ENCODE data around the gene NFRKB.
A peak's percentile ranks its signal among the peaks of the same experiment; 100 is the strongest.

The NFRKB gene

DNA sequence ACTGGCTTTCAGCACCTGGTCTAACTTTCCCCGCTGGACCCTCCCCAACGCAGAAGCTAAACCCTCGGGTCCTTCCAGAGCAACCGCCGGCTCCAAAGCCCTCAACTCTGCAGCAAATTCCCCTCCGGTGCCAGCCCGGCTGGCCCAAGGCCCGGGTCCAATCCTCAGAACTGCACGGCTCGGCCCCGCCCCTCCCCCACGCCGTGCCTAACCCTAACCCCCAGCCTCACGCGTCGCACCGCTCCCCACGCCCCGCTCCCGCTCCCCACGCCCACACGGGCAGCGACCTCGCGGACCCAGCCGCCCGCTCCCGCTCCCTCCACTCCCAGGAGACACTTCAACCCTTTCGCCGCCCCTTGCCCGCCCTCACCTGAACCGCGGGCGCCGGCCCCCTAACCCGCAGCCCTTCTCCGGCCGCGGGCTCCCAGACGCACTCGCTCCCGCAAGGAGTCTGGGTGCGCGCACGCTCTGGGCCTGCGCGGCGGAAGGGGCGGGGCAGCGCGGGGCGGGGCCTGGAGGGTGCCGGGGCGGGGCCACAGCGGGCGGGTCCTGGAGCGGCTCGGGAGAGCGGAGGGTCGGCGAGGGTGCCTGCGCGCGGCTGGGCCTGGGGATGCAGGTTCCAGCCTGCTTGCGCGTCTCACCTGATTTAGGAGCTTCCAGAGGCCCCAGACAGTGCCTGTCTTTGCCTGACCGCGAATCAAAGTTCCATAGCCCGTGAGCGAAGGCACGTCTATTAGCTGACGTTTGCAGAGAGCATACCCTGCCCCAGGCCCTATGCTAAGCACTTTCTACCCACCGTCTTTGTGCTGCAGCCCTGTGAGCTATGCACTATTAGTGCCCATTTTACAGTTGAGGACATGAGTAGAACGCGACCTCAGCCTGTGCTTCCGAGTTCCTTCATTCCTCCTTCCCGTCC, at the start of gene NFRKB:
Gene NFRKB (minus strand): TSS at position 453 of the 916 bp plus-strand sequence. CDS start 2,729 bp downstream, outside the sequence.
- DNase-seq: peak; percentile 79

DNA sequence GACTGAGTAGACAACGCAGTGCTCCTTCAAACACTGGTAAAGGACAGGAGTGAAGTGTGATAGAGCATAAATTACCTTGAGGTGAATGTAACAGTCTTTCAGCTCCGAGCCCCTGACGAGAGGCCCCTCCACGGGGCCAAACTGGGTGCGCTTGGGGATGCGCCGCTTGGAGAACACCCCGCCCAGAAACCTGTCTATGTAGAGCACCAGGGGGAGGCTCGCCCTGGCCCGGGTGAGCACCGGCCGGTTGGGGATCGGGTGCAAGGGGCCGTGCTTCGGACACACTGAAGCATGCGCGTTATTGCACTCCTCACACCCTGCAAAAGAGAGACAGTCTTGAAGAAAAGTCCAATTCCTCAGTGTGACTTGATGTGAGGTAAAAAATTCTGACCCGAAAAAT, 49.3 kb upstream of the NFRKB start:
- no peak for DNase-seq

DNA sequence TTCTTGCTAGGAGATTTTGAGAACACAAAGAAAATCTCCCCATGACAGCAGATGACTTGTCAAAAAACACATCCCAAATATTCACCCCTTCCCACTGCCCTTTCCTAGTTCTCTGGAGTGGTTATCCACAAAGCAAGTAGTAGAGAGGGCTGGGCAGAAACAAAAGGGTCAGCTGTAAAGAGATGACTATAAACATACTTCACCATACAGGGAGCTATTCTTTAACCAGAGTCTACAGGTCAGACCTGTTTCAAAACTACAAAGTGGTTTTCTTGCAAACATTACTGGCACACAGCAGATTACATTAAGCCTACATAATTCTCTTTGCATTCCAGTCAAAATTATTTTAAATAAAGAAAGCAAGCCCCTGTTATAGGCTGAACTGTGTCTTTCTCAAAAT, 47.7 kb upstream of the NFRKB start:
- DNase-seq: no peak

DNA sequence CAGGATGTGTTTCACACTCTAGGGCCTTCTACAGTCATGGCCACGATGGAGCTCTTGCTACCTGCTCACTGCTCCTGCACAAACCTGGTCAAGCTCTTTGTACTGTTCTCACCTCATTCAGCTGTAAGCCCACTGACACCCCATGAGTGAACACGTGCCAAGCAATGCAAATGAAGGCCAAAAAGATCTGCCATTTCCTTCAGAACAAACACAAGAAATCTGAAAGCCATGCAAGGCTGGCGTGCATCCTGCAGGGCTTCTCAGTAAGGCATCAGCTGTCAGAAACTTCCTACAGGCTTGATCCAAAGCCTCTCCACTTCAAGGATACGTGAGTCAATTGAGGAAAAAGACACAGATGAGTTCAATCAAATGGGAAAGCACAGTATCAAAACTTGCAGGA, 44.1 kb upstream of the NFRKB start:
- DNase-seq: no peak

GRCh38 chr11:129938764-129939163, 43.4 kb upstream of the NFRKB start:
- DNase-seq: no peak

DNA sequence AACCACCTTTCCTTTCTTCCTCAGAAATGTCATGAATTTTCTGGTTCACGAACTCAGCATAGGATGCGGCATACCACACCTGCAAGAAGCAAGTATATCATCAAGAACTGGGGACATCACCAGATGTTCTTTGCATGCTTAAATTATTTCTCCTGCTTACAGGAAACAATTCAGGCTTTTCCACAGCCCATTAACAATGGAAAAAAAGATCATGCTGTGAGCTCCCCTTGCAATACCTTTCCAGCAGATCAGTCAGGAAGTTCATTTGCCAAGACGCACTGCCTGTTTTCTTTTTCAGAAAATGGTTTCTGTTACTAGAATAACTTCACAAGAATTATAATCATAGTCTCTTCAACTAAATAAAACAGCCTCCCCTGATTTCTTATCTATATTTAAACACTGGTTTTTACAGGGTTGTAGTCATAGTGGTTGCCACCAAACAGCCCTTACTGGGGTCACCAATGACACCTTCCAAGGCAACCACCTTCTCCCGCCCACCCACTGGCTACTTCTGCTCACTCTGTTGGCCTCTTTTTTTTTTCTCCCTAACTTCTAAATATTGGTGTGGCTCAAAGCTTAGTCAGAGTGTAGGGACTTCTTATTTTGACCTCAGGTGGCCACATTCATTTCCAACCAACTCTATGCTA, 42.3 kb upstream of the NFRKB start:
- no peak for DNase-seq

DNA sequence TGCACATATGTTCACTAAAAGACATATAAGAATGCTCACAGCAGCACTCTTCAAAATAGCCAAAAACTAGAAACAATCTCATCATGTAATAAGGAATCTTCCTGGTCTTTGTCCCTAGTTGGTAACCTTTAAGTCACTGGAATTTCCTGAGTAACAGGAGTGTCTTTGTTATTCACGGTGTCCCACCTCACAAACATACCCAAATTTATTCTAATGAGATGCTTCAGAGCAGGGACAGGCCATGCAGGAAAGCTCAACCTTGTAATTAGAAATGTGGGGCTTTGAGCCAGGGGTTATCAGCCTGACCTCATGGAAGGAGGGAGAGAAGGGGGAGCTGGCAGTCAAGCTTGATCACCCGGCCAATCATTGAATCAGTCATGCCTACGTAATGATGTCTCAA, 40.3 kb upstream of the NFRKB start:
- no peak for DNase-seq

DNA sequence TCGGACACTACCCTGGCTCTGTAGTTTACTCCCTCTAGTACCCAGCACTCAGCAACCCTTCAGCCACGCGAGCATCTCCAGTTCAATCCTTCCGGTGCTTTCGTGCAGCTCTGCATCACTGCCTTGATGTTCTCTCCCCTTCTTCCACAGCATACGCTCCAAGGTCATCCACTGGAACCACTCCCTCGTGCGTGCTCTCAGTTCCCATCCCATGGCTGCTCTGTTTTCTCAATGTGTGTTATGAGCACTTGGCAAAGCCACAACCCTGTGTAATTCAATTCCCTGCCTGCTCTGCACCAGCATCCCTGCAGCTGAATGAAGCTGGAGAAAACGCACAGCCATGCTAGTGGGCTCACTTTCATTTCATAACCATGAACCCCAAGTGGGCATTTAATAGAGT, 38.5 kb upstream of the NFRKB start:
- no peak for DNase-seq

- no peak for DNase-seq
Observed at GRCh38 chr11:129933262-129933661, 37.9 kb upstream of the NFRKB start.

GRCh38 chr11:129932381-129933067, 37.1 kb upstream of the NFRKB start:
- DNase-seq: no peak

DNA sequence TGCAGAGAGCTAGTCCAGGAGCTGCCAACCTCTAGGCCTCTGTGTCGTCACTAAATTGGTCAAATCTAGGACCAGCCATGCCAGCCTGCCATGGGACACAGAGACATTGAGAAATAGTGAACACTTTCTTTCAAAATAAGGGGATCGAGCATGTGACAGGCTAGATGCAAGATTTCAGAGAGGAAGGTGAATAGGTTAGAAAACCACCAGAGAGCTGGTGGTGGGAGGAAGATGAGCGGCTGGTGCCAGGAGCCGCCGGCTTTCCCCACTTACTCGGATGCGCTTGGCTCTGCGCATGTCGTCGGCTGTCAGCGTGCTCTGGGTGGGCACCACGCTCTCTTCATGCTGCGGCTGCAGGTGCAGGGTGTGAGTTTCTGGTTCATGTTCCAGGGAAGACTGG, 35.4 kb upstream of the NFRKB start:
- no peak for DNase-seq

DNA sequence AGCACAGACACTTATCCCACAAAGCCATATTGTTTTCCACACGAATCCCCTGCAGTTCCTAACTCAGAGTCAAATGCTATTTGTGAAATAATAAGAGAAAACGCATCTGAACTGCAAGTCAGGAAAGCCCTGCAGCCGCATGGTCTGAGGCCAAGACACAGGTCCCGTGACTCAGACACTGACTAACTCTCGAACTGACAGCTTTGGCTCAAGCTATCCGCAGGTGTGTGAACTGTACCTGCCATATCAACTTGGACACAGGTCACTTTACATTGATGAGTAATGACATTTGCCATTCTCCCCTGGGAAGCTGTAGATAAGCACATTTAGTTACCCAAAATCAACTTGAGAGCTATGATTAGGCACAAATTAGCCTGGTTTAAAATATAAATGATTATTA, 34.9 kb upstream of the NFRKB start:
- no peak for DNase-seq

- no peak for DNase-seq
Observed at GRCh38 chr11:129929721-129930120, 34.3 kb upstream of the NFRKB start.

GRCh38 chr11:129928923-129929692, 33.7 kb upstream of the NFRKB start:
- no peak for DNase-seq

DNA sequence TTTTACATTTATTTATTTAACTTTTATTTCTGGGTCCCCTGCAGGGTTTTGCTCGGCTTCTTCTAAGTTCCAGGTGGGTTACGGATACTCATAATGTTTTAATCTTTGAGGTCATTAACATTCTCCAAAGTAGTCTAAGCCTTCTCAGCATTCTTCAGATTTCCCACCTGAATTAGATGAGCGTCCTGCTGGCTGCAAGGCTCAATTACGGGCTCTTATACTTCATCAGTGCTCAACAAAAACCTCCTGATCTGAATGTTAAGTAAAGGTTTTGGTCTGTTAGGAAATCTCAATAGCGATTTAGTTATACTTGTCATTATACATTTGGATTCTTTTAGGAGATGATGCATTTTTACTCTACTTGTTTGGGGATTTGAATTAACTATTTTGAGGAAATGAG, 27.3 kb upstream of the NFRKB start:
- DNase-seq: no peak

- no peak for DNase-seq
Observed at GRCh38 chr11:129918361-129918760, 23.0 kb upstream of the NFRKB start.

DNA sequence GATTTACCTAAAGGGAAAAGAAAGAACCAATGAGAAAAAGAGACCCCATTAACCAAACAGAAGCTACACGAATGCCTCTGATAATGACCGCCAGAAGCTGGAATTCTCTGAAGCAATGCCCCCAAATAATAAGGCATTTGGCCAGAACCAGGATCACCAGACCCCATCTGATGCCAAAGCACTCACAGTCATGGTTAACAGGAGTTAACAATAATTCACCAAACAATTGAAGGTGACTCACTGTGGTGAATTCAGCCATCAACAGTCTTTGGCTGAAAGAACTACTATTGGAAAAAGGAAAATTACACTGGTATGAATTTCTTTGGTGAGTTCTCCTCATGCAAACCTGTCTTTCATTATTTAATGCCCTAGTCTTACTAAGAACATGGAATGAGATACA, 21.9 kb upstream of the NFRKB start:
- DNase-seq: no peak

DNA sequence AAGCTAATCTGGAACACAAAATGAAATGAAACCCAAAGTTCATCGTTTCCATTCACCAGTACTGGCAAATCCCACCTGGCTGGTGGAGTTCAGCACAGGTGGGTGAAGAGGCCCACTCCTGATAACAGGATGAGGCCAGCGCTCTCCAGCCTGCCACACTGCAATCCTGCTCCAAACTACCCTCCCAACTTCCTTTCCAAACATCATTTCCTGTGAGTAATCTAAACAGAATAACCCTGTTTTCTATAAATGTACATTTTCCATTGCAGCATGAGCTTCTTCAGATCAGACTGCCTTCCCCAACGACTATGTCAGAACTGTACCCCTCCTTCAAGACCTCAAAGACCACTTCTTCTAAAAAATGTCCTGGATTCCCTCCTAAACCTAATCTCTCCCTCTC, 15.9 kb upstream of the NFRKB start:
- no peak for DNase-seq

- no peak for DNase-seq
Observed at GRCh38 chr11:129910360-129910759, 15.0 kb upstream of the NFRKB start.

GRCh38 chr11:129905402-129905801, 10.0 kb upstream of the NFRKB start:
- DNase-seq: no peak

- DNase-seq: no peak
Observed at GRCh38 chr11:129896062-129896461, 684 bp upstream of the NFRKB start.

DNA sequence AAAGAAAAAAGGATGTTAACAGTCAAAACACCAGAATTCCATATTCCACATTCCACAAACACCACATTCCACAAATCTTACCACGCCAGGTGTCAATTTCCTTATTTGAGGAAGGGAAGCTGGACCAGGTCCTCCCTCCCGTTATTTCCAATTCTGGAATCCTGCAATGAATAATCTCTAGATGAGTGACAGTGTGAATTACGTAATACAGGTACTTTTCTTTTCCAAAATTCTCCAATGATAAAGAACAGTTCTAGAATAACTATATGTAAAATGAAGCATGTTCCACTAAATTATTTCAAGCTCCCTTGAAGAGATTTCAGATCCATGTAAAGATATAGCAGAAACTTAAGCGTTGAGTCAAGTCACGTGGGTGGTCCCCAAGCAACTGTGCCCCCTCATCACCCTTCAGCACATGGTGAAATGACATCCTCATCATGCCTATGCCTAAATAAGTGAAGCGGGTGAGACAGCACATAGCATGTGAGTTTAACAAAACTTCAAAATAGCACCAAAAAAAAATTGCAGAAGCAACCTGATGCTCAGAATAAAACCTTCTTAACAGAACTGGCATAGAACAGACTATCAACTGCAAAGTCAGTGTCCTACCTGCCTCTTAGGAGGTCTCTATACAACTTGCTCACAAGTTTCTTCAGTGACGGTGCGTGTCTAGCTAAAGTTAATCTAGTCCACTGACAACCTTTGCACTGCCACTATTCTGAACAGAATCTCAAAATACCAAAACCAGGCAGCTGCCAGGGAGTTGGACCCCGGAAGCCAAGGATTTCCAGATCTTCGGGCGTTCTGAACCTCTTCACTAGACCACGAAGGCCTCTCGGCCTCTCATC, 876 bp downstream of the NFRKB start:
- DNase-seq: no peak

Measured in NCI-H510A treated with DMSO at 0.1 percent for 48 hours (cell line).